NCI-H774 (cell line): ENCODE results near the gene C6orf62.
"Not testable (repeated sequence)": the region's sequence is repeated elsewhere in the genome, so short reads cannot be mapped to it uniquely, and the experiment has no call there.

Source experiments
- DNase-seq: peaks from one replicate; lab custom pipeline; 2025; lab: John Stamatoyannopoulos, UW

The C6orf62 gene

DNA sequence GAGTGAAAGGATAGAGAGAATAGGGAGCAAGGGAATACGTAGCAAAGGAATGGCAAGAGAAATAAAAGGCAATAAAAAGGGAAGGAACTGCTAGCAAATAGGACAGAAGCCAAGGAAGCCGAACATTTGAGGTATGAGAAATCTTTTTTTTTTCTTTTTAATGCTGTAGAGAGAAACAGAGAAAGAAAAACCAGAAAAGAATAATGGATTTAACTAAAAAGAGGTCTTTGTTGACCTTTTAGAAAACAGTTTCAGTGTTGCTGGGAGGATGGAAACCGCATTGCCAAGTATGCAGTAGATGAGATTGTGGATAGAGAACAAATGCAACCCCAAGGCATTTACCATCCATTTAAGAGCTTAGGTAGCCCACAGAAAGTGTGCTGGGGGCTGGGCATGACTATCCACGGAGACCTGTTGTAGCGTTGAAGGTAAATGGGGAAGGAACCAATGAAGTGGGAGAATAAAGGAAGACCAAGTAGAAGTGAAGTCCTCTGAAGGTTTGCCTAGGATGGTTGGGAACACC lies 23.3 kb upstream of the C6orf62 start:
- DNase-seq: no peak

DNA sequence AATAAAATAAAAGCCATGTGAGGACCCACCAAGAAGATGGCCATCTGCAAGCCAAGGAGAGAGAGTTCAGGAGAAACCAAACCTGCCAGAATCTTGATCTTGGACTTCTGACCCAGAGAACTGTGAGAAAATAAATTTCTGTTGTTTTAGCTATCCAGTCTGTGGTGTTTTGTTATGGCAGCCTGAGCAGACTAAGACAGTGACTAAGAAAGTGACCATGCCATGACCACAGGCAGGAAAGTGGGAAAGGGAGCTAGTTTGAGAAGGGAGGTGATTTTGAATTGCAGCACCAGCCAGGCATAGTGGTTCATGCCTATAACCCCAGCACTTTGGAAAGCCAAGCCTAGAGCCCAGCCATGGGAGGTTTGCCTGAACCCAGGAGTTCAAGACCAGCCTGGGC lies 21.9 kb upstream of the C6orf62 start:
- no peak for DNase-seq

DNA sequence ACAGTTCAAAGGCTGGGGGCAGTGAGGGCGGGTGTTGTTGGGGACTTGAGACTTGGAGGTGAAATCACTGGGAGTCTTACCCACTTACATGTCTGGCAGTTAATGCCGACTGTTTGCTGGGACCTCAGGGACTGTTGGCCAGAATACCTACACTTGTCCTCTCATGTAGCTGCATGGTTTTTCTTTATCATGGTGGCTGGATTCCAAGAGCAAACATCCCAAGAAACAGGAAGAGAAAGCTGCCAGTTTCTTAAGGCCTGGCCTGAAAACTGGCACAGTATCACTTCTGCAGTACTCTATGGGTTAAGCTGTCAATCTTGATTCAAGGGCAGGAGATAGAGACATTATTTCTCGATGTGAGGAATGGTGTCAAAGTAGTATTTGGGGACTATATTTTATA lies 19.8 kb upstream of the C6orf62 start:
- DNase-seq: no peak

DNA sequence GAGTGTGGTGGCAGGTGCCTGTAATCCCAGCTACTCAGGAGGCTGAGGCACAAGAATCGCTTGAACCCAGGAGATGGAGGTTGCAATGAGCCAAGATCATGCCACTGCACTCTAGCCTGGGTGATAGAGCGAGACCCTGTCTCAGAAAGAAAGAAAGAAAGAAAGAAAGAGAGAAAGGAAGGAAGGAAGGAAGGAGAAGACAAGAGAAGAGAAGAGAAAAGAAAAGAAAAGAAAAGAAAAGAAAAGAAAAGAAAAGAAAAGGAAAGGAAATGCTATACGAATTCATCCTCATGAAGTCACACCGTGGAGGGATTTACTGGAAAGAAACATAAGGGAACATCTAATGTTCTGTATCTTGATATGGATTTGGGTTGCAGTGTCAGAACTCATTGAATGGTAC lies 15.8 kb upstream of the C6orf62 start:
- DNase-seq: not testable (repeated sequence)

DNA sequence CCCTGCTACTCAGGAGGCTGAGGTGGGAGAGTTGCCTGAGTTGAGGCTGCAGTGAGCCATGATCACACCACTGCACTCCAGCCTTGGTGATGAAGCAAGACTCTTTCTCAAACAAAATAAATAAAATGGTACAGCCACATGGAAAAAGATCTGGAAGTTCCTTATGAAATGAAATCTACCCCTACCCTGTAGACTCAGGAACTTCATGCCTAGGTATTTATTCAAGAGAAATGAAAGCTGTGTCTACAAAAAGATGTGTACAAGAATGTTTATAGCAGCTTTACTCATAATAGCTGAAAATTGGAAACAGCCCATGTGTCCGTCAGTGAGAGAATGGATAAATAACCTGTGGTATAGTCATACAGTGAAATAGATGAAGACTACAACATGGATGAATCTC lies 15.2 kb upstream of the C6orf62 start:
- no peak for DNase-seq

DNA sequence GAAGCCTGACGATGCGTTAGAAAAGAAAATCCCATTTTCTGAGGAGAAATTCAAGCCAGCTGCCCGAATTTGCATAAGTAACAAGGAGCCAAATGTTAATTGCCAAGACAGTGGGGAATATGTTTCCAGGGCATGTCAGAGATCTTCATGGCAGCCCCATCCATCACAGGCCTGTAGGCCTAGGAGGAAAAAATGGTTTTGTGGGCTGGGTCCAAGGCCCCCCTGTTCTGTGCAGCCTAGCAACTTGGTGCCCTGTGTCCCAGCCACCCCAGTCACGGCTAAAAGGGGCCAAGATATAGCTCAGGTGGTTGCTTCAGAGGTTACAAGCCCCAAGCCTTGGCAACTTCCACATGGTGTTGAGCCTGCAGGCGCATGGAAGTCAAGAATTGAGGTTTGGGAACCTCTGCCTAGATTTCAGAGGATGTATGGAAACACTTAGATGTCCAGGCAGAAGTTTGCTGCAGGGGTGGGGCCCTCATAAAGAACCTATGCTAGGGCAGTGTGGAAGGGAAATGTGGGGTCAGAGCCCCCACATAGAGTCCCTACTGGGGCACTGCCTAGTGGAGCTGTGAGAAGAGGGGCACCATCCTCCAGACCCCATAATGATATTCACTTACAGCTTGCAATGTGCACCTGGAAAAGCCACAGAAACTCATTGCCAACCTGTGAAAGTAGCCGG lies 12.6 kb upstream of the C6orf62 start:
- not testable (repeated sequence) for DNase-seq

DNA sequence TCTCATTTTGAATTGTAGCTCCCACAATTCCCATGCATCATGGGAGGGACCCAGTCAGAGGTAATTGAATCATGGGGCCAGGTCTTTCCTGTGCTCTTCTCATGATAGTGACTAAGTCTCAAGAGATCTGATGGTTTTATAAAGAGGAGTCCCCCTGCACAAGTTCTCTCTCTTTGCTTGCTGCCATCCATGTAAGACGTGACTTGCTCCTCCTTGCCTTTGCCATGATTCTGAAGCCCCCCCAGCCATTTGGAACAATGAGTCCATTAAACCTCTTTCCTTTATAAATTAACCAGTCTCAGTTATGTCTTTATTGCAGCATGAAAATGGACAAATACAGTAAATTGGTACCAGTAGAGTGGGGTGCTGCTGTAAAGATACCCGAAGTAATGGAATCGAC lies 11.7 kb upstream of the C6orf62 start:
- not testable (repeated sequence) for DNase-seq

DNA sequence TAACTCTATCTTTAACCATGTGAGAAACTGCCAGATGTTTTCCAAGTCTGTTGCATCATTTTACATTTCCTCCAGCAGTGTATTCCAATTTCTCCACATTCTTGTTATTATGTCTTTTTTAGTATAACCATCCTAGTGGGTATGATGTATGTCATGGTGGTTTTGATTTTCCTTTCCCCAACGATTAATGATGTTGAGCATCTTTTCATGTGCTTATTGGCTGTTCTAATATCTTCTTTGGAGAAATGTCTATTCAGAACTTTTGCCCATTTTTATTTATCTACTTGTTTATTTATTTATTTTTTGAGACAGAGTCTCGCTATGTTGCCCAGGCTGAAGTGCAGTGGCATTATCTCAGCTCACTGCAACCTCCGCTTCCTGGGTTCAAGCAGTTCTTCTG lies 4.3 kb upstream of the C6orf62 start:
- no peak for DNase-seq

DNA sequence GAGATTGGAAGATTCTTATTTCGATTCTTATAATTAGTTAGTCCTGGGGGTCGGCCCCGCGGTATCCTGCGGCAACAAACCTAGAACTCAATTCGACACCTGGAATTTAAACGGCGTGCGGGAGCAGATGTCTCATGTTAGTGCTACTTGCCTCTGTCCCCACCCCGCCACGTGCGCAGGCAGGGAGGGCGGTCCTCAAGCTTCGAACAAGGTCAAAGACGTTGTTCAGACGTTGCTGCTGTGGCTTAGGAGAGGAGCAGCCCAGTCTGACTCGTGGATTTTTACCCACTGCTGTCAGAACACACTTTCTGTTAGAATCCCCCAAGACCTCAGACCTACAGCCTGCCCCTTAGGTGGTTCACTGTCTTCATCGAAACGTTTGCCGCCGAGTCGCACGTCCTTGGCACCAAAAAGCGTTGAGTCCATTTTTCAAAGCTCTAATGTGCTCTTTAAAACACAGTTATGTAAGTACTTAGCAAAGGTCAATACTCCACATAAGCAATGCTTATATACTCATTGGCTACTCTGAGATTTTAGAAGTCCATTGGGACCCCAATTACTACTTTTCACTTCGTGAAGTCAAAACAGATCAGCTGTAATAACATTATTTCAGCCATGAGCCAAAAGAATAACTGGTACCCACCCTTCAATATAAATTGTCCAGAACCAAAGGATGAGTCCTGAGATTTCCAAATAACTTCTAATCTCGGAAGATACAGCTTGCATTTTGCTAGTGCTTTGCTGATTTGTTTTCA lies 2.7 kb upstream of the C6orf62 start:
- peak; percentile 89 for DNase-seq

DNA sequence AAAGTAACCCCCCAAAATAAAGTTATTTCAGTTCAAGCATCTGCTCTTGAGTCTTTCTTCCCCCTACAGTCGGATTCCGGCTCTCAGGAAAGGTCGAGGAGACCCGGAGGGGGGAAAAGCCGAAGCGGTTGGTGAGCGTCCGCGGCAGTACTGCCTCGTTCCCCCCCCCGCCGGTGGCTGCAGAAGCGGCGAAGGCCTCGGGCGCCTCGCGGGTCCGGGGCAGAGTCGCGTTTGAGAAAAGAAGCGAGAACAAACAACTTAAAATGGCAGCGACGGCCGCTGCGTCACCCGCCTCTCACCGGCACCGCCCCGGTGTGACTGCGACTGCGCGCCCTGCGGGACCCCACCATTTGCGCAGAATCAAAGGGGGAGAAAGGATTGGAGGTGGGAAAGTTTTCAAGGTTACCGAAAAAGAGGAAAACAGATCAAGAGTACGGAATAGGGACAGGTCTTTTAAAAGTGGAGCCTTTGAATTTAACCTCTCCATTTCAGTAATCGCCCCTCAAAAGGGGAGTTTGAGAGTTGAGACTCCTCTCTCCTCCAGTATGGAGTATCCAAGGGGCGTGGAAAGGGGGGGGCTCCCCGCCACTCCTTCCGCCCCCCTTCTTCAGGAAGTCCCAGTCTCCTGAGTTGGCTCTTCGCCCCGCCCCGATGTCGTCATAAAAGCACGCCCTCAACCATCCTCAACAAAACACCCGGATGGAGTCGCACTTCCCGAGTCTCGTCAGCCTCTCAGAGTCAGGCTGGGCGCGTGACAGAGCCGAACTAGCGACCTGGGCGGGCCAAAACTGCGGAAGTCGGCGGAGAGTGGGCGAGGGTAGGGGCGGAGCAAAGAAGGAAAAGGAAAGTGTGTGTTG lies 1.9 kb upstream of the C6orf62 start:
- DNase-seq: peak; percentile 99

DNA sequence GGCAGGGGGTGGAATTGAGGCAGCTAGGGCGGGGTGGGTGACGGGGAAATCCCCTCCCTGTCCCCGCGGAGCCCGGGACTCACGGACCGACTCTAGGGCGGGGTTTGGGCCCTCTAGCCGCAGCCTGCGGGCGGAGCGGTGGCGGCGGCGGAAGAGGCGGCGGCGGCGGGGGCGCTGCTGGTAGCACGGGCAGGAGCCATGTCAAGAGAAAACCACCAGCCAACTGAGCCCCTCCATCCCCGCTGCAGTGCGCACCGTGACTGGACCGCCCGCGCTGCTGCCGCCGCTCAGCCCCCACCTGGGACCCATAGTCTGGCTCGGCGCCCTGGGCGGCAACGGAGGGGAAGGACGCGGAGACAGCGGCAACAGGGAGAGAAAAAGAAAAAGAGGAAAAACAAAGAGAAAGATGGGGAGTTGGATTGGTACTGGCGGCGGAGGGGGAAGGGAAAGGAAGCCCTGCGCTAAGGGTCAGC lies 1.2 kb upstream of the C6orf62 start:
- peak; percentile 14 for DNase-seq

DNA sequence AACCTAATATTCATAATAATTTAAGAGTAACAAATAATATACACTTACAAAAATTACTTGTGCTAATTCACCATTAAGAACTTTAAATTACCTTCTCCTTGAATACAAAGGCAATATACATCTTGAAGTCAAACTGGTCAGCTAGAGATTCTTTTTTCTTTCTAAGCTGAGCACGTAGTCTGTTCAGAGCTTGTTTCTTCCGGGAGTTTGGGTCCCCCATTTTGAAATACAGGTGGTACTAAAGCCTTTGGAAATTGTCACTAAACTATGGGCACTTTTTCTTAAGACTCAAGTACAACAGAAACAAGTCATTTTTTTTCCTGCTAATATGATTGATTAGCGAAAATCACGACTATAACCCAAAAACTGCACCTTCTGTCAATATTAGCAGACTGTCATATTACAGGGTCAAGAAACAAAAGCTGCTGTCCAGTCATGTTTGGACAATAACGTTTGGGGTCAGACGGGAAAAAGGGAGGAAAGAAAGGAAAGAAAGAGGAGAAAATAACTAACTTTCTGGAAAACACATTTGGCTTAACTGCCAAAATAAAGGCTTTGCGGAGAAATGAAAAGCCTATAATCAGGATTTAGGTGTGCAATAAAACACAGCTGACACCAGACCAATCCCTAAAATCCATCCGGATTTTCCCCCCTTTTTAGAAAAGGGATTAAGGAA lies 367 bp downstream of the C6orf62 start:
- no peak for DNase-seq

DNA sequence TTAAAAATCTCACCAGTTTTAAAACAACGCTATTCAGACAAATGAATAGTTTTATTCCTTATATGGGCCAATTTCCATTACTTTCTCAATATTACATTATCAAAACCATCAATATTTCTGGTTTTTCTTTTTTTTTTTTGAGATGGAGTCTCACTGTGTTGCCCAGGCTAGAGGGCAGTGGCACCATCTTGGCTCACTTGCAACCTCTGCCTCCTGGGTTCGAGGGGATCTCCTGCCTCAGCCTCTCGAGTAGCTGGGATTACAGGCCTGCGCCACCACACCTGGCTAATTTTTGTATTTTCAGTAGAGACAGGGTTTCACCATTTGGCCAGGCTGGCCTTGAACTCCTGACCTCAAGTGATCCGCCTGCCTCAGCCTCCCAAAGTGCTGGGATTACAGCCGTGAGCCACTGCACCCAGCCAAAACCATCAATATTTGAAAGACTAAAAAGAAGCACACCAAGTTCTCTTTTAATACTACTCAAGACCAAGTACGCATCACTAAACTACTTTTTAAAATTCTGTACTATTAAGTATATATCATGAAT lies 2.3 kb downstream of the C6orf62 start:
- not testable (repeated sequence) for DNase-seq

DNA sequence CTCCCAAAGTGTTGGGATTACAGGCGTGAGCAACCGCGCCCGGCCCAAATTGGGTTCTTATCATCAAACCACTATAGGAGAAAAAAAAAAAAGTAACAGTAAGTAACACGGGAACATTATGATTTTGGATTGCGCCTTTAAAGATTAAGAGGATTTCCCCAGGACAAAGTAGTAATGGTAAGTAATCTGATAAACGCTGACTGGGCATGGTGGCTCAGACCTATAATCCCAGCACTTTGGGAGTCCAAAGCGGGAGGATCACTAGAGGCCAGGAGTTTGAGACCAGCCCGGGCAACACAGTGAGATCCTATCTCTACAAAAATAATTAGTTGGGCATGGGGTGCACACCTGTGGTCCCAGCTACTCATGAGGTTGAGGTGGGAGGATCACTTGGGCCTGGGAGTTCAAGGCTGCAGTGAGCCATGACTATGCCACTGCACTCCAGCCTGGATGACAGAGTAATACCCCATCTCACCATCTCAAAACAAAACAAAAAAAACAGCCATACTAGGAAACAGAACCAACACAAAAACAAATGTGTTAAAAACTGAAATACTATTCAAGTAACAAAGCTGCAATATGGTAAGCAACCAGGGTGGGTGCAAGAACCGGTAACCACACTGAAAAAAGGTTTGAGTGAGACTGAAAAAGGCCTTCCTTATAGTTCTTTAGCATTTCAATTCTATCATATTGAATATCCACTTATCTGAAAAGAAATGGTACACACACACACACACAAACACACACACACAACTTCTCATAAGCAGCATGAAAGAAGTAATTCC lies 8.2 kb downstream of the C6orf62 start:
- DNase-seq: no peak

DNA sequence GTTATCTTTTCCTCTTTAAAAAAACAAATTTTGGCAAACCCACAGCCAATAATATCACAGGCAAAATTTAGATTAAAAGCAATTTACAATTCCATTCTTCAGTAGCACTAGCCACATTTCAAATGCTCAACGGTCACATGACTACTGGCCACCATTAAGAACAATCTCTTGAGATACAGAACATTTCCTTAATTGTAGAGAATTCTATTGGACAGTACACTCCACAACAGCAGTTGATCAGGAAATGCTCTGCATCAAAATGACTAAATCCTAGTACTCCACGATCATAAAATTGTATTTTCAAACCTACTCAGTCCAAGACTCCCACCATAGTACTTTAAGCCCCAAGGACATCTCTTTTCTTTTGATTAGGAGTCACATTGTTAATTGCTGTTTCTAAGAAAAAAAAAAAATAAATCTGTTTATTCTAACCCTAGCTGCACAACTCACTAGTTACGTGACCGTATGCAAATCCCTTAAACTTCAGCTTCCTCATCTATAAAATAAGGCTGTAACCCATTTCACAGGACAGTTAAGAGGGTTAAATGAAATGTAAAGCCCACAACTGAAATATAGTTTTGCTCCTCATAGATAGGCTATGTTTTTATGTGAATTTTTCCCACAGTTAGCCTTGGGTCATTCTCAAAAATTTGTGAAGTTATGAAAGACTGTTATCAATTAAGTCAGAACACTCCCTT lies 9.8 kb downstream of the C6orf62 start:
- no peak for DNase-seq

DNA sequence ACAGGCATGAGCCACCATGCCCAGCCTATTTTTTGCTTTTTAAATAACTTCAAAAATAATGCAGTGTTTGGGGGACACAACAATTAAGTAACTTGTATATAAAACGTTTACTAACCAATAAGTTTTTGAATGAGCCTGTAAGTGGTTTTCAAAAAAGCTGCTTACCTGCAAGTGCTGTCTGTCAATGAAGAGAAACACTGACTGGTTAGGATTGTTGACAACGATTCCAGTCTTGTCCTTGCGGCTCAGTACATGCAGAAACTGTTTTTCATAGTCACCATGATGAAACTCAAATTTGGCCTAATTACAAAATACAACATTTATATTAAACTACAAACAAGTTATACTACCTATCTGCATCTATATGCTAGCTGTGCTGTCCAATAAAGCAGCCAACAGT lies 10.3 kb downstream of the C6orf62 start:
- DNase-seq: no peak

DNA sequence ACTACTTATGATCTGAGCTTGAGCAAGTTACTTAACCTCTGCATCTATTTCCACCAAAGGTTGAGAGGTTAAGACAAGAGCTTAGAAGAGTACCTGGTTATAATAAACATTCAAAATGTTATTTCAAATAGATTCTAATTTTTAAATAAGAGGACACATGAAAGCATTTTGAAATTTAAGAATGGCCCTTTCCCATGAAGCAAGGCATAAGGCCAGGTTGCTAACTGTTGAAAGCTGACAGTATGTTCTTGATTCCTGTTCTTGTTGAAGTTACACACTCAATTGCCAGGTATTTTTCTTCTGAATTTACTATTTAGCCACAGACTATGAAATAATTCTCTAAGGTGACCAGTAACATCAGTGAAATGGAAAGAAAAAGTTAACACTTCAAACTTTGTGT lies 14.5 kb downstream of the C6orf62 start:
- no peak for DNase-seq

DNA sequence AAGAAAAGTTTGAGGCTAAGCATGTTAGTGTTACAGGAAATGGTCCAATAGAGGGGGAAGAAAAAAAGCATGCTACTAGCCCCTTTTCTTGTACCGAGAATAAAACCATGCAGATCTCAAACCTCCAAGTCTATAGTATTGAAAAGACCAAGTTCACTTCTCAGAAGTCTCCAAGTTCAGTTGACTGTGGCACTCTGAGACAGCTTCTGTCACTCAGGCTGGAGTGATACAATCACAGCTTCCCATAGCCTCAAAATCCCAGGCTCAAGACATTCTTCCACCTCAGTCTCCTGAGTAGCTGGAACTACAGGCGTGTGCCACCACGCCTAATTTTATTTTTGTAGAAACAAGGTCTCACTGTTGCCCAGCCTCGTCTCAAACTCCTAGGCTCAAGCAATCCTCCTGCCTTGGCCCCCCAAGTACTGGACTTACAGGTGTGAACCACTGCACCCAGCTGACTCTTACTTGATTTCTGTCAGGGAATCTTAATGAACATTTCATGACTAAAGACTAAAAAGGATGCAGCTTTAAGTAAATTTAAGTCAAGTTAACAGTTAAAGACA lies 16.2 kb downstream of the C6orf62 start:
- no peak for DNase-seq

DNA sequence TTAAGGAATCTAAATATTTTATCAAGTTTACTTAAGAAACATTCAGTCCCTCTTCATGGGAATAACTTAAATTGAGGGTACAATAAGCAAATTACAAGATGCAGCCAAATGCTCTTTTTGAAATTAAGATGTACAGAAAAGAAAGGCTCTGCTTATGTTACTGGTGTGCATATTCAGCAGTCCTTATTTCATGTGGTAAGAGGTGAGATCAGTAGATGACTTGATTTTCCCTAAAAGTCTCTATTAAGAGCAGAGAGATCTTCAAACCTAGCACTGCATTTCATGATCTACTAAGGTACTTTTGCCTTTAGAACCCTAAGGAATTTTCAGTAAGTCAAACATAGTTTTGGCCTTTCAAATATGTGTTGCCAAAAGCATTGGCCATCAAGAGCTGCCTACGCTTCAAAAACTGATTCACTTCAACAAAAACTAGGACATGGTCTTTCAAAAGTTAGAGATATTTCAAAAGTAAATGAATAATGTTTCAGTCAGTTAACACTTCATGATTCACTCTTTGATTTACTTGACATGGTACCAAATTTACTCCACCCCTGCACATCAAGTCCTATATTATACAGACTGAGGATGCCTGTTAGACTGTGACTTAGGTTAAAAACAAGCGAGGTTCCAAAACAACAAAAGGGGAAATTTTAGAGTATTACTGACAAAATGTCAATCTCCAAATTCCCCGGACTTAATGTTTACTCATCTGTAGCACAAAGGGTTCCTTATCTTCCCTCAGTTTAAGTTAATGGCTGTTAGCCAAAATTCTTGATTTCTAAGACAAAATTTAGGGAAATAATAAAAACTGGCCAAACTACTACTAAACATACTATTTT lies 19.2 kb downstream of the C6orf62 start:
- no peak for DNase-seq
